ENCODE measurements around the gene ZNF609. TPM values are rescaled to one million over a fixed set of nuclear protein-coding genes. Genes with fewer than 3 reads are reported as not detected.

Gene ZNF609
- total and polyA plus RNA-seq, 10 of the 15 experiments (the other 5 are each of a cell fraction or from before 2014, with no cell fraction given), result 5.1 to 35.3 (median 13.6) TPM

DNA sequence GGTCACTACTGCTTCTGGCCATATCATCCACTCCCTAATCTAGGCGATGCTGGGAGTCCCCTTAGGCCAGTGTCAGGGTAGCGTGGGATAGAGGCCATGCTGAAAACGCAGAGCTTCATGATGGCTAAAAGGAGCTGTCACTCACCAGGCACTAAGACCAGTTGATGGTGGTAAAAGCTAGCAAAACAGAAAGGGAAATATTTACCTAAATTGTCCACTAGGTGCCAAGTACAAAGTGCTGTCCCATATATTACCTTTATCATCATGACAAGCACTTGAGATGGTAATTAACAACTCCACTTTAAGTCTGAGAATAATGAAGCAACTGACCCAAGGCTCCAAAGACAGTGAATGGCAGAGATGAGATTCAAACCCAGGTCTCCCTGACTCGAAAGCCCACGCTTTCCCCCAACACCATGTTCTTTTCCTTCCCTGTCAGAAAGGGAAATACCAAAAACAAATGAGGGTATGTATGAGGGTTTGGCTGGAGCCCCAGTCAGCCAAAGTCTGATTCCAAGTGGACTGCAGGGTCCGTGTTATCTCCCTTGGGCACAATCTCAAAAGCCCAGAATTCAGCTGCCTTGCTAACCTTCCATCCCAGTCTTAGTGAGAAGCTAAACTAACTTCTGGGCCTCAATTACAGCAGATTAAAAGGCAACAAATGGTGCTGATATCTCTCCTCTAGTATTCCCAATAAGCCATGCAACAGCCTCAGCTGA is 230.4 kb downstream of the ZNF609 start (continued):
- TF ChIP-seq, protein P1, sequence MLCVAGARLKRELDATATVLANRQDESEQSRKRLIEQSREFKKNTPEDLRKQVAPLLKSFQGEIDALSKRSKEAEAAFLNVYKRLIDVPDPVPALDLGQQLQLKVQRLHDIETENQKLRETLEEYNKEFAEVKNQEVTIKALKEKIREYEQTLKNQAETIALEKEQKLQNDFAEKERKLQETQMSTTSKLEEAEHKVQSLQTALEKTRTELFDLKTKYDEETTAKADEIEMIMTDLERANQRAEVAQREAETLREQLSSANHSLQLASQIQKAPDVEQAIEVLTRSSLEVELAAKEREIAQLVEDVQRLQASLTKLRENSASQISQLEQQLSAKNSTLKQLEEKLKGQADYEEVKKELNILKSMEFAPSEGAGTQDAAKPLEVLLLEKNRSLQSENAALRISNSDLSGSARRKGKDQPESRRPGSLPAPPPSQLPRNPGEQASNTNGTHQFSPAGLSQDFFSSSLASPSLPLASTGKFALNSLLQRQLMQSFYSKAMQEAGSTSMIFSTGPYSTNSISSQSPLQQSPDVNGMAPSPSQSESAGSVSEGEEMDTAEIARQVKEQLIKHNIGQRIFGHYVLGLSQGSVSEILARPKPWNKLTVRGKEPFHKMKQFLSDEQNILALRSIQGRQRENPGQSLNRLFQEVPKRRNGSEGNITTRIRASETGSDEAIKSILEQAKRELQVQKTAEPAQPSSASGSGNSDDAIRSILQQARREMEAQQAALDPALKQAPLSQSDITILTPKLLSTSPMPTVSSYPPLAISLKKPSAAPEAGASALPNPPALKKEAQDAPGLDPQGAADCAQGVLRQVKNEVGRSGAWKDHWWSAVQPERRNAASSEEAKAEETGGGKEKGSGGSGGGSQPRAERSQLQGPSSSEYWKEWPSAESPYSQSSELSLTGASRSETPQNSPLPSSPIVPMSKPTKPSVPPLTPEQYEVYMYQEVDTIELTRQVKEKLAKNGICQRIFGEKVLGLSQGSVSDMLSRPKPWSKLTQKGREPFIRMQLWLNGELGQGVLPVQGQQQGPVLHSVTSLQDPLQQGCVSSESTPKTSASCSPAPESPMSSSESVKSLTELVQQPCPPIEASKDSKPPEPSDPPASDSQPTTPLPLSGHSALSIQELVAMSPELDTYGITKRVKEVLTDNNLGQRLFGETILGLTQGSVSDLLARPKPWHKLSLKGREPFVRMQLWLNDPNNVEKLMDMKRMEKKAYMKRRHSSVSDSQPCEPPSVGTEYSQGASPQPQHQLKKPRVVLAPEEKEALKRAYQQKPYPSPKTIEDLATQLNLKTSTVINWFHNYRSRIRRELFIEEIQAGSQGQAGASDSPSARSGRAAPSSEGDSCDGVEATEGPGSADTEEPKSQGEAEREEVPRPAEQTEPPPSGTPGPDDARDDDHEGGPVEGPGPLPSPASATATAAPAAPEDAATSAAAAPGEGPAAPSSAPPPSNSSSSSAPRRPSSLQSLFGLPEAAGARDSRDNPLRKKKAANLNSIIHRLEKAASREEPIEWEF (IDR thresholded peaks at IDR 0.05; ENCODE audit: insufficient replicate concordance, low read depth, low read length), result no peak
- TF ChIP-seq, protein P2, sequence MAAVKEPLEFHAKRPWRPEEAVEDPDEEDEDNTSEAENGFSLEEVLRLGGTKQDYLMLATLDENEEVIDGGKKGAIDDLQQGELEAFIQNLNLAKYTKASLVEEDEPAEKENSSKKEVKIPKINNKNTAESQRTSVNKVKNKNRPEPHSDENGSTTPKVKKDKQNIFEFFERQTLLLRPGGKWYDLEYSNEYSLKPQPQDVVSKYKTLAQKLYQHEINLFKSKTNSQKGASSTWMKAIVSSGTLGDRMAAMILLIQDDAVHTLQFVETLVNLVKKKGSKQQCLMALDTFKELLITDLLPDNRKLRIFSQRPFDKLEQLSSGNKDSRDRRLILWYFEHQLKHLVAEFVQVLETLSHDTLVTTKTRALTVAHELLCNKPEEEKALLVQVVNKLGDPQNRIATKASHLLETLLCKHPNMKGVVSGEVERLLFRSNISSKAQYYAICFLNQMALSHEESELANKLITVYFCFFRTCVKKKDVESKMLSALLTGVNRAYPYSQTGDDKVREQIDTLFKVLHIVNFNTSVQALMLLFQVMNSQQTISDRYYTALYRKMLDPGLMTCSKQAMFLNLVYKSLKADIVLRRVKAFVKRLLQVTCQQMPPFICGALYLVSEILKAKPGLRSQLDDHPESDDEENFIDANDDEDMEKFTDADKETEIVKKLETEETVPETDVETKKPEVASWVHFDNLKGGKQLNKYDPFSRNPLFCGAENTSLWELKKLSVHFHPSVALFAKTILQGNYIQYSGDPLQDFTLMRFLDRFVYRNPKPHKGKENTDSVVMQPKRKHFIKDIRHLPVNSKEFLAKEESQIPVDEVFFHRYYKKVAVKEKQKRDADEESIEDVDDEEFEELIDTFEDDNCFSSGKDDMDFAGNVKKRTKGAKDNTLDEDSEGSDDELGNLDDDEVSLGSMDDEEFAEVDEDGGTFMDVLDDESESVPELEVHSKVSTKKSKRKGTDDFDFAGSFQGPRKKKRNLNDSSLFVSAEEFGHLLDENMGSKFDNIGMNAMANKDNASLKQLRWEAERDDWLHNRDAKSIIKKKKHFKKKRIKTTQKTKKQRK (IDR thresholded peaks at IDR 0.05; ENCODE audit: low read depth, low read length), result no peak
- no peak for TF ChIP-seq SRF (IDR thresholded peaks at IDR 0.05; ENCODE audit: low read depth in 2 of 2, low read length in 2 of 2)
- TF ChIP-seq, protein P3, sequence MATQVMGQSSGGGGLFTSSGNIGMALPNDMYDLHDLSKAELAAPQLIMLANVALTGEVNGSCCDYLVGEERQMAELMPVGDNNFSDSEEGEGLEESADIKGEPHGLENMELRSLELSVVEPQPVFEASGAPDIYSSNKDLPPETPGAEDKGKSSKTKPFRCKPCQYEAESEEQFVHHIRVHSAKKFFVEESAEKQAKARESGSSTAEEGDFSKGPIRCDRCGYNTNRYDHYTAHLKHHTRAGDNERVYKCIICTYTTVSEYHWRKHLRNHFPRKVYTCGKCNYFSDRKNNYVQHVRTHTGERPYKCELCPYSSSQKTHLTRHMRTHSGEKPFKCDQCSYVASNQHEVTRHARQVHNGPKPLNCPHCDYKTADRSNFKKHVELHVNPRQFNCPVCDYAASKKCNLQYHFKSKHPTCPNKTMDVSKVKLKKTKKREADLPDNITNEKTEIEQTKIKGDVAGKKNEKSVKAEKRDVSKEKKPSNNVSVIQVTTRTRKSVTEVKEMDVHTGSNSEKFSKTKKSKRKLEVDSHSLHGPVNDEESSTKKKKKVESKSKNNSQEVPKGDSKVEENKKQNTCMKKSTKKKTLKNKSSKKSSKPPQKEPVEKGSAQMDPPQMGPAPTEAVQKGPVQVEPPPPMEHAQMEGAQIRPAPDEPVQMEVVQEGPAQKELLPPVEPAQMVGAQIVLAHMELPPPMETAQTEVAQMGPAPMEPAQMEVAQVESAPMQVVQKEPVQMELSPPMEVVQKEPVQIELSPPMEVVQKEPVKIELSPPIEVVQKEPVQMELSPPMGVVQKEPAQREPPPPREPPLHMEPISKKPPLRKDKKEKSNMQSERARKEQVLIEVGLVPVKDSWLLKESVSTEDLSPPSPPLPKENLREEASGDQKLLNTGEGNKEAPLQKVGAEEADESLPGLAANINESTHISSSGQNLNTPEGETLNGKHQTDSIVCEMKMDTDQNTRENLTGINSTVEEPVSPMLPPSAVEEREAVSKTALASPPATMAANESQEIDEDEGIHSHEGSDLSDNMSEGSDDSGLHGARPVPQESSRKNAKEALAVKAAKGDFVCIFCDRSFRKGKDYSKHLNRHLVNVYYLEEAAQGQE (IDR thresholded peaks at IDR 0.05; ENCODE audit: low read depth, low read length), result no peak
